ENCODE results near the gene NAT8L. TPM values are rescaled to one million over a fixed set of nuclear protein-coding genes. Genes with fewer than 3 reads are reported as not detected.

NAT8L gene
- polyA plus RNA-seq, 3 donors = 0.01 TPM; not detected in 2

DNA sequence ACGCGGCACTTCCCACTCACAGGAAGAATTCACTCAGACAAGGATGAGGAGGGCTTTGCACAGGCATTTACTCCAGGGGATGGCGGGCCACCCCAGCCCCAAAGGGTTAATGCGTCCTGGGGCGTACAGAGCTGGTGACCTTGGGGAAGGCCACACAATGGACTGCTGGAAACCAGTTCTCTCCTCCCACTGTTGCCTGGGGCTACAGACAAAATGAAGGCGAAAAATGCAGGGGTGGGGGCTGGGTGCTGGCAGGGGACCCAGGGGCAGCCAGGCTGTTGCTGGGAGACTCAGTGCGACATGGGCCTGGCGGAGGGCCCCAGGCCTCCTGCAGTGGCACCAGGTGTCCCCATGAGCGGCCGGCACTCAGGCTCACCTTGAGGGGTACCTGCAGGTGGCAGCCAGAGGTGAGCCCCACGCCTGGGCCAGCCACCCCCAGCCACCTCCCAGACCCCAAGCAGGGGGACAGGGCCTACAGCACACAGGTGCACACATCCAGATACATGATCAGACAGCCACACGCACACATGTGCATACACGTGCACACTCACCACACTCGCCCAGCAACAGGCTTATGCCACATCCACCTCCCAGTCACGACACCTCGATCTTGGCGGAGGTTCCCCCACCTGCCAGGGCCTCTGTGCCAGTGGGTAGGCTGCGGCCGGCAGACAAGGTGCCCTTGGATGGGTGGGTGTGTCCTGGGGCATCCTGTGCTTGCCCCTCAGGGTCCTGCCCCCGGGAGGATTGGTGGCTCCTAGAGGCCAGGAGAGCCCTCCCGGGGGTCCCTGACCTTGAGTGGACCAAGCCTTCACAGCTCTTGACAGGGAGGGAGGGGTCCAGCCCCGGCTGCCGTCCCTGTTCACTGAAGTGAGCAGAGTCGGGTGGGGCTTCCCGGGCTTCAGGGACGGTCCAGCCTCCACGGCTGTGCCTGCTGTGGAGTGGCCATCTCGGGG, 13.1 kb downstream of the NAT8L start:
- intact Hi-C loops (cut with micrococcal nuclease) = no loop called here

DNA sequence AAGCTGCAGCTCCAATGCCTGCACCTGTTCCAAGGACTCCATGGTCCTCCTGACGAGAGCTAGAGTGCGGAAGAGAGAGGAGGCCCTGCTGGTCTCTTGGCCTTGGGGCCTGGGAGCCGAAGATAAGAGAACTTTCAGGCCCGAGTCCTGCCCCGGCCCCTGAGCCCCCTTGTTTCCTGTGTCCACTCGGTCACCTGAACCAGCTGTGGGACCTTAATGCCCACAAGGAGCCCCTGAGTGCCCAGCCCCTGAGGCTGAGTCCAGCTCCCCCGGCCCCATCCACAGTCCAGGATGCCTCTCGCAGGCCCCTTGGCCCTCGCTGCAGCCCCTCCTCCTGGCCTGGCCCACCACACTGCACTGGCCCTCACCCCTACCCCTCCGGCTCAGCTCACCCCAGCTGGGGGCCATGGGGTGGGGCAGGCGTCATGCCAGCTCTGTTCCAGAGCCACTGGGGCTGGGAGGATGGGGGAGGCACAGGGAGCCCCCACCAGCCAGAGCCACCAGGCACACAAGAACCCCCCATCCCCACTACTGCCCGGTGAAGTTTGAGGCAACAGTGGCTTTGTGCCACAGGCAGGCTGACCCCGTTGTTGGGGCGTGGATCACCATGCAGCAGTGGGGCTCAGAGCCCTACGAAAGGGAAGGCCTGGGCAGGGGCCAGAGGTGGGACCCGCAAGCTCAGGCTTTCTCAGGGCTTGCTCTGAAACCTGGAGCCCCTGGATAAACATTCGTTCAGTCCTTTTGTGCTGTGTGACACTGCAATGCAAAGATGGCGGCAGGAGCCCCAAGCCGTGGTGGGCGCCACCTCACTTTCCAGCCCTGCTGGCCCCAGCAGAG, 14.1 kb downstream of the NAT8L start:
- no peaks in the 10 kb centered on the region for H3K9me3 Mint-ChIP-seq
- no peak overlapping the region for H3K9ac ChIP-seq (ENCODE audit: insufficient read depth, low read length, poor library complexity, severe bottlenecking)
- no peak overlapping the region for H3K4me2 ChIP-seq (replicated peaks; ENCODE audit: extremely low read depth, low read length, poor library complexity, severe bottlenecking)
- no peaks in the 10 kb centered on the region for H4K20me1 ChIP-seq (ENCODE audit: insufficient read depth, low read length)
- no peaks in the 10 kb centered on the region for H3K79me2 ChIP-seq (ENCODE audit: insufficient read depth, low read length)
- TF ChIP-seq, protein P1, sequence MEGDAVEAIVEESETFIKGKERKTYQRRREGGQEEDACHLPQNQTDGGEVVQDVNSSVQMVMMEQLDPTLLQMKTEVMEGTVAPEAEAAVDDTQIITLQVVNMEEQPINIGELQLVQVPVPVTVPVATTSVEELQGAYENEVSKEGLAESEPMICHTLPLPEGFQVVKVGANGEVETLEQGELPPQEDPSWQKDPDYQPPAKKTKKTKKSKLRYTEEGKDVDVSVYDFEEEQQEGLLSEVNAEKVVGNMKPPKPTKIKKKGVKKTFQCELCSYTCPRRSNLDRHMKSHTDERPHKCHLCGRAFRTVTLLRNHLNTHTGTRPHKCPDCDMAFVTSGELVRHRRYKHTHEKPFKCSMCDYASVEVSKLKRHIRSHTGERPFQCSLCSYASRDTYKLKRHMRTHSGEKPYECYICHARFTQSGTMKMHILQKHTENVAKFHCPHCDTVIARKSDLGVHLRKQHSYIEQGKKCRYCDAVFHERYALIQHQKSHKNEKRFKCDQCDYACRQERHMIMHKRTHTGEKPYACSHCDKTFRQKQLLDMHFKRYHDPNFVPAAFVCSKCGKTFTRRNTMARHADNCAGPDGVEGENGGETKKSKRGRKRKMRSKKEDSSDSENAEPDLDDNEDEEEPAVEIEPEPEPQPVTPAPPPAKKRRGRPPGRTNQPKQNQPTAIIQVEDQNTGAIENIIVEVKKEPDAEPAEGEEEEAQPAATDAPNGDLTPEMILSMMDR (IDR thresholded peaks at IDR 0.05) = no peak
- no peak overlapping the region for H3K27ac ChIP-seq (ENCODE audit: low read depth in 1 of 2, low read length in 2 of 2)
- H3K4me1 ChIP-seq (ENCODE audit: control insufficient read depth in 1 of 2, insufficient read depth in 2 of 2, low read length in 2 of 2) = no peaks in the 10 kb centered on the region
- H3K9me3 ChIP-seq (replicated peaks in 1 of 2; ENCODE audit: control insufficient read depth in 1 of 2, insufficient read depth in 1 of 2, low read length in 2 of 2) = no peaks in the 10 kb centered on the region
- H3K36me3 ChIP-seq (replicated peaks in 1 of 2; ENCODE audit: control insufficient read depth in 1 of 2, insufficient read depth in 2 of 2, low read length in 2 of 2) = no peaks in the 10 kb centered on the region
- H3K4me3 Mint-ChIP-seq = no peak overlapping the region
- H3K4me3 ChIP-seq (replicated peaks in 1 of 3; ENCODE audit: low read depth in 2 of 3, low read length in 3 of 3) = no peak overlapping the region
- no peaks in the 10 kb centered on the region for H3K27me3 ChIP-seq (ENCODE audit: control insufficient read depth in 2 of 2, insufficient read depth in 2 of 2, low read length in 2 of 2)
- no peak overlapping the region for H3K27ac Mint-ChIP-seq
- H2AFZ ChIP-seq (ENCODE audit: insufficient read depth, low read depth, low read length, poor library complexity, severe bottlenecking) = no peak overlapping the region
- 95% methylated on average over 17 of the region's 20 CpGs for WGBS (ENCODE audit: insufficient coverage)
- H3K27me3 Mint-ChIP-seq (ENCODE audit: low read depth in 3 of 3) = peaks cover 0 to 4% (median 3%) of the 10 kb centered on the region in 3 donors
- intact Hi-C loops (cut with micrococcal nuclease) = no loop called here
- no peaks in the 10 kb centered on the region for H3K4me1 Mint-ChIP-seq
- no peaks in the 10 kb centered on the region for H3K36me3 Mint-ChIP-seq
- no peak for DNase-seq

More for the DNA sequence above, 13.1 kb downstream of the NAT8L start:
- Histone ChIP-seq H3K4me1 (ENCODE audit: control insufficient read depth in 1 of 2, insufficient read depth in 2 of 2, low read length in 2 of 2) (no peaks in the 10 kb centered on the region), H3K9me3 (replicated peaks in 1 of 2; ENCODE audit: control insufficient read depth in 1 of 2, insufficient read depth in 1 of 2, low read length in 2 of 2) (no peaks in the 10 kb centered on the region), H3K79me2 (ENCODE audit: insufficient read depth, low read length) (no peaks in the 10 kb centered on the region), H2AFZ (ENCODE audit: insufficient read depth, low read depth, low read length, poor library complexity, severe bottlenecking) (no peak overlapping the region), H3K27me3 (ENCODE audit: control insufficient read depth in 2 of 2, insufficient read depth in 2 of 2, low read length in 2 of 2) (no peaks in the 10 kb centered on the region), H3K27ac (ENCODE audit: low read depth in 1 of 2, low read length in 2 of 2) (no peak overlapping the region), H4K20me1 (ENCODE audit: insufficient read depth, low read length) (no peaks in the 10 kb centered on the region), H3K9ac (ENCODE audit: insufficient read depth, low read length, poor library complexity, severe bottlenecking) (no peak overlapping the region), H3K4me3 (replicated peaks in 1 of 3; ENCODE audit: low read depth in 2 of 3, low read length in 3 of 3) (no peak overlapping the region), H3K36me3 (replicated peaks in 1 of 2; ENCODE audit: control insufficient read depth in 1 of 2, insufficient read depth in 2 of 2, low read length in 2 of 2) (no peaks in the 10 kb centered on the region), H3K4me2 (replicated peaks; ENCODE audit: extremely low read depth, low read length, poor library complexity, severe bottlenecking) (no peak overlapping the region)
- TF ChIP-seq, protein P1 (IDR thresholded peaks at IDR 0.05) = no peak
- WGBS (ENCODE audit: insufficient coverage) = 89% methylated on average over 22 of the region's 28 CpGs
- H3K27me3 Mint-ChIP-seq (ENCODE audit: low read depth in 3 of 3) = peaks cover 2 to 3% (median 3%) of the 10 kb centered on the region in 3 donors
- H3K9me3 Mint-ChIP-seq = peaks cover 0 to 1% (median 0%) of the 10 kb centered on the region in 7 donors
- no peak overlapping the region for H3K4me3 Mint-ChIP-seq
- H3K27ac Mint-ChIP-seq = no peak overlapping the region
- H3K4me1 Mint-ChIP-seq = no peaks in the 10 kb centered on the region
- DNase-seq = no peak
- H3K36me3 Mint-ChIP-seq = no peaks in the 10 kb centered on the region
